GM18499 (cell line): ENCODE measurements around the gene TGM5.
"Not testable (repeated sequence)": the region's sequence is repeated elsewhere in the genome, so short reads cannot be mapped to it uniquely, and the experiment has no call there.

Experiments
- ATAC-seq: cut with Tn5 transposase; IDR thresholded peaks from one replicate; pipeline ENCODE4 v1.9.1; 2021; ENCODE audit warnings: moderate number of reproducible peaks; ENCODE audit not compliant: insufficient read depth, unreplicated experiment

The TGM5 gene

DNA sequence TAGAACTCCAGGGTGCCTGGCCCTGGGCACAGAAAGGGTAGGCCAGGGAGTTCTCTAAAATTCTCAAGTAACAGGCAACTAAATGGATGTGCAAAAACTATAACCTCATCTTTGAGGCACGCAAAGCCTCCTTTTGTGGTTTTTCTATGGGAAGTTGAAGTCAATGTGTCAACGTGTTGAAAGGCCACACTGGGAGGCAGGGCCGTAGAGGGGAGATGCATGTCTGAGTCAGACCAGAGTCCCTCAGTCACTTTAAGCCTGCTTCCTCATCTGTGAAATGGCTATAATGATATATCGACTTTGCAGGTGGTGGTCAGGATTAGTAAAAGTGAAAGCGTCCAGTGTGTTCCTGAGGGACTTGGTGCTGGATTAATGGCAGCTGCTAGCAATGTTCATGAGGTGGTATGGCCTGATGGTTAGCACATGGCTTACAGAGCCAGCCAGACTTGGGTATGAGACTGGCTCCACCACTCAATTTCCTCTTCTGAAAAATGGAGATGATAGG is 17.0 kb downstream of the TGM5 start:
- no peak for ATAC-seq

DNA sequence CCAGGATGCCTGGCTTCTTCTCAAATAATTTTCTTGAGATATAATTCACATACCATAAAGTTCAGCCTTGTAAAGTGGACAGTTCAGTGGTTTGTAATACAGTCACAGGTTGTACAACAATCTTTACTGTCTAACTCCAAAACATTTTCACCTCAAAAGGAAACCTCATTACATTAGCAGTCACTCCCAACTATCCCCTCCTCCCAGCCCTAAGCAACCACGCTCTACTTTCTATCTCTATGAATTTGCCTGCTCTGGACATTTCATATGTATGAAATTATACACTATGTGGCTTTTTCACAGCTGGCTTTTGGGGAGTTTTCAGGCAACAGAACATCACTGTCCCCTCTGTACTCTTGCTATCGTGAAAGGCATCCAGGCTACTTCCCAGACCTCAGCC is 17.5 kb downstream of the TGM5 start:
- ATAC-seq: no peak

DNA sequence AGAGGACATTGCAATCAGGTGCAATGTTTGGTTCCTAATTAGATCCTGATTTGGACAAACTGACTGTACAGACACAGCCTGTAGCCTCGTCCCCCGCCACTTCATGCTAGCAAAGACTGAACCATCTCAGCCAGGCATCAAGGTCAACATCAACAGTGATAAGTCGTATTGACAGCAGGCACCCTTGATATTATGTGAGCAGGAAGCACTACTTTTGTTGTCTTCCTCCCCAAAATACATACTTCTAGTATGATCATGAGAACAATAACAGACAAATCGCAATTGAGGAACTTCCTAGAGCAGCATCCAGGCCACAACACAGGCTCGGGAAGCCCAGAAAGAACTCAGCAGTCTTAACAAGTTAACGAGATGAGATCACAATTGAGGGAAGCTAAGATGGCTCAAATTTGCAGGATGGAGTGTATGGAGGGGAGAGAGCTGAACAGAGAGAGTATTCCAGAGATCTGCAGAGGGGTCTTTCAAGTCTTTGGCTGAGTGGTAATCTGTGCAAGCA is 20.4 kb downstream of the TGM5 start:
- no peak for ATAC-seq

DNA sequence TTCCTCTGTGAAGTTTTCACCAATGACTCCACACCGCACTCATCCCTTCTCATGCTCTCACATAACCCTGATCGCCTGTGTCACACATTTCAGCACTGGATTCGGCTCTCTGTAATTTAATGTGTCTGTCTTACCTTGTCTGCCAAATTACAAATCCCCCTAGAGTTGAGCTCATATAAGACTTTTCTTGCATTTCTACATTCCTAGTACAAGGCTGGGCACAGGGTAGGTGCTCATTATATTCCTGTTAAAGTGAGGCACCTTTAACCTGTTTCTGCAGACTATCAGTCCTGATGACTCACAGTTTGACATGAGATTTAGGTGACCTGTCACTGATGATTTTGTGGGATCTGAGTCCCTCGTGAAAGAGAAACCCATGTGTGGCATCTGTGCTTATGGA is 22.6 kb downstream of the TGM5 start:
- no peak for ATAC-seq

DNA sequence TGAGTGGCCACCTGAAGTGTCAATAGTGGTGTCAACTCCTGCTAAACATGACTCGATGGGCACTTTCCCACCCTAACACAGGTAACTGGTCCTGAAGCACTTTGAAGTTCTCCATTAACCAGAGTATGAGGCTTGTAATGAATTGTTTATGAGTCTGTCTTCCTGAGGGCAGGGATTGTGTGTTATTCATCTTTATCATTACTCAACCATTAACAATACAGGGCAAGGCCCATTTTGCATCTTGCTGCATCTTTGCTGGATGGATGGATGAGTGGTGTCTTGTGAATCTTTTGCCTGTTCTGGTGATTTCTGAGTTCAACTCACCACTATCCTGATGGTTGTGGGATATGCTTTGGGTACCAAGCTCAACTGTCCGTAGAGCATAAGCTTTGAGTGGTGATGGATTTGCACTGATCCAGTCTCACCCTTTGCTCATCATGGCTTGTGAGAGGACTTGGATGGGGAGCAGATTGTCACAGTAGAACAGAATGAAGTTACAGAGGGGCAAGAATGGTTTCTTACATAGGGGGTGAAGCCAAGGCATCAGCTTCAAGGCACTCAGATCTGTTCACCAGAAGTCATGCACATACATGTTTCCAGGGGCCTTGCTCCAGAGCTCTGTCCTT is 23.6 kb downstream of the TGM5 start:
- no peak for ATAC-seq

DNA sequence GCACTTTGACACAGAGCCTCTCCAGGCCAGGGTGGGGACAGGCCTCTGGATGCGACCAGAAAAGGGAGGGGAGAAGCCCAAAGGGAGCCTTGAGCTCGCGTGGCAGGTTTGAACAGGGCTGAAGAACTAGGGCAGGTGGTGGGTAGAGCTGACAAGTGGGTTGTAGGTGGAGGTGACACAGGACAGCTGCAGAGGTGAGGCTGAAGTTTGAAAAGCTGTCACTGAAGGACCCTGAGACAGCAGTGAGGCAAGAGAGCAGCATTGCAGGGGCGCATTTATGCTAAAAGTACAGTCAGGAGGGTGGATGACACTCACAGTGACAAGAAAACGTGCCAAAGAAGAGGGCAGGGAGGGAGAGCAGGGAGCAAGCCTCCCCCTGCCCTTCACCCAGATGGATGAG is 24.1 kb downstream of the TGM5 start:
- no peak for ATAC-seq

DNA sequence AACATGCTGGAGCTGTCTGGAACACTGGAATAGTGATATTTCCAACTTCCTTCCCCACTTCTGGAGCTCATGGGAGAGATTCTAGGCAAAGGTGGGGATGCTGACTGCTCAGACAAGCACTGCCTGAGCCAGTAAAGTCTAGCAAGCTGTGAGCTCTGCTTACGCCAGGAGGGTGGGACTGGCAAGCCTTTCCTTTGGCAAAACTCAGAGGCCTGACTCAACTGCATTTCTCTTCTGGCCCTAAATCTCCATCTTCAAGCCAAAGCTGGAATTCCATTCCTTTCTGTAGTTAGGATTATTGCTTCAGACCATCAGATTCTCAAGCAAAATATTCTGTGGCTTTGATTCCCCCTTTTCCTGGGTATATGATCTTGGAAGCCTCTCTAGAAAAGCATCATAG is 25.6 kb downstream of the TGM5 start:
- no peak for ATAC-seq

DNA sequence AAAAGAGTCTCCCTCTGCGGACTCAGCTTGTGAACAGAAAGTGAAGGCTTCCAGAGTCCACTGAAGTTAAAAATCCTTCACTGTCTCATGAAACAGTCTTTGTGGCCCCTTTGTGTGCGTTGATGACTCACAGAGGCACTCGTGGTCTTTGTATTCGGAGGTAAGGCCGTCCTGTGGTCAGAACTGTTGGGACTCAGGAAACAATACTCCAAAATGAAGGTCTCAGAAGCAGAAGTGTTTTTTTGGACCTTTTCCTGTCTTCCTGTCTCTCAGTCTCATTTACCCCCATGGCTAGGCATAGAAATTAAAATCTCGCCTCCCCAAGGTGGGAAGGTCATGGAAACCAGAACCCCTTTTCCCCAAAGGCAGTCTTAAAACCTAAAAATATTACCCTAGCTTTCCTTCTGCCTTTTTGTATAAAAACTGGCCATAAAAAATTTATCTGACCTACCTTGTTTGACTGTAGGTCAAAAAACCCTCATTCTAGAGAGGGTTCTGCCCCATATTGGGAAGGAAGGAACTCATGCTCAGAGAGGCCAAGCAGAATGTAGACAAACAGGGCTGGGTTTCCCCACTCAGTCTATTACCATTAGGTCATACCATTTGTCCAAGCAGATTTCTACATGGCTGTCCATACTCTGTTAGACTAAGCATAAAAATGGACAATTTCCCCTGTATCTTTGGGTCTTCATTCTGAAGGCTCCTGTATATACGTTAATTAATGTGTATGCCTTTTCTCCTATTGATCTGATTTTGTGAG is 26.8 kb downstream of the TGM5 start:
- ATAC-seq: no peak

DNA sequence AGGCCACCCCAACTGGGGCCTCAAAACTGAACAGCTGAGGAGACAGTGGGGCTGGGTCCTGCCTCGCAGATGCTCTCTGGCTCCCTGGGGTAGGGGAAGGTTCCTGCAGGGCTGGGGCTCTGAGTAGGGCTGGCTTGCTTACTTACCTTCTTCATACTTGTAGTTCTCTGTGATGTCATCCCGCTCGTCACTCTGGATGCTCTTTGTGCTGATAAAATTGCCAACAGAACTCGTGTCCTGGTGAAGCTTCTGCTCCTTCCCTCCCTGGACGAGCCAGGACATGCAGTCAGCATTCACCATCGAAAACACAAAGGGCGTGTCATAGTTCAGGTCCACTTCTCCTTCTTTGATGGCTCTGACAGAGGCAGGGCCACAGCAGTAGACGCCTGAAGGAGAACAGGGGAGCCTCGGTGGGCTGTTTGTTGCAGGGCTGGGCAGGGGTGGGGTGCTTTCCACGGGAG is 28.0 kb downstream of the TGM5 start:
- no peak for ATAC-seq

DNA sequence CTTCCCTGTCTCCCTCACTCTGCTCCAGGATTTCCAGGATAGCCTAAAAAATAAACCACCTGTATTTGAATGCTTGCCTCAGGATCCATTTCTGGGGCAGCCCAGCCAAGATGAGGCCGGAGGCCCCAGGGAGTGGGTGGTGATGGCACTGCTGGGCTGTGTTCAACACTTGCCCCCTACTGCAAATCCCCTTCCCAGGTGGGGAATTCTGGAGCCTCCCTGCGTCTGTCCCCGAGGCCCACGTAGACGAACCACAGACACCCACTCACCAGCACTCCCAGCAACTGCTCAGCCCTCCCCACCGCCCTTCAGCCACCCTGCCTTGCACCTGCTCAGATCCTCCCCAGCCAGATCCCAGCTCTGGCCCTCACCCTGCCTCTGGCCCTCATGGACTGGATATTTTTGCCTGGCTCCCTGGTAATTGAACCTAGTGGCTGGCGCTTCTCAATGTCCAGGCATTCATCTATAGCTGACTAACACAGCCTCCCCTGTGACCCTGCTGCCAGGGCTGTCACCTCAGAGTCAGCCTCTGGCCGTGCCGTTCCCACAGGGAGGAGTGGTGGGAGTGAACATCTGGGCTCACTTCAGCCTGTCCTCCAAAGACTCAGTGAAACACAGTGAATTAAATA is 28.8 kb downstream of the TGM5 start:
- no peak for ATAC-seq

DNA sequence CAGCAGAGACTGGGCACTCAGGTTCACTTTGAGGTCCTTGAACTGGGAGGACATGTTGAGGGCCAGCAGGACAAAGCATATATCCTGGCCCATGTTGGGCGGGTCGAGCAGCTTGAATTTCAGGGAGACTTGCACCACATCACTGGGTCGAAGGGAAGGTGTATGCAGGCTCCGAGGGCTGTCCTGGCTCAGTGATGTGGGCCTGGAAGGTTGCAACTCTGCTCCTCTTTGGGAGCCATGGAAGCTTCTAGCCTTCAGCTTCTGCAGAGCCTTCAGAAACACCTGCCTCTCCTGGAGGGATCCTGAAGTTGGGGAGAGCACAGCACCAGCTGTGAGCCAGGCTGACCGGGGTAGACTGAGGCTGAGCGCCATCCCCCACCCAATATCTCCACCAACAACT is 31.2 kb downstream of the TGM5 start:
- ATAC-seq: no peak

DNA sequence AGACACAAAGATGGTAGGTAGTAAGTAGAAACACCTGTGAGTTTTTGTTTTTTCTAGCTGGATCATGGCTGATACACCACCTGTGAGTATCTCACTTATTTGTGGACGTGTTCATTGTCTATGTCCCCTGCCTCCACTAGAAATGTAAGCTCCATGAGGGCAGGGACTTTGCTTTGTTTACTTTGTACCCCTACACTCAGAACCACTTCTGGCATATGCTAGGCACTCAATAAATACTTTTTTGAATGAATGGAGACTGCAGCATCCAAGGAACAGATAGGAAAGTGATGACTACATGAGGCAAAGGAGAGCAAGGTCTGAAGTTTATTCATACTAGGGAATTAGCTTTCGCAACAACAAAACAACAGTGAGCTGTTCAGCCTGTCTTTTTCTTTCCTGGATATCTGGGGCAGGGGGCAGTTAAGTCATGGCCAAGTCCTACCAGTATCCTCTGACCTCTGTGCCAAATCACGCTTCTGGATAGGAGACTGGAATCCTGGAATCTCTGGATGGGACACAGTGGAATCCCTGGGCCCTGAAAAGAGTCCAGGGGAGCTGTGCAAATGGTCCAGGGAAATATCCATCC is 34.3 kb downstream of the TGM5 start:
- no peak for ATAC-seq

DNA sequence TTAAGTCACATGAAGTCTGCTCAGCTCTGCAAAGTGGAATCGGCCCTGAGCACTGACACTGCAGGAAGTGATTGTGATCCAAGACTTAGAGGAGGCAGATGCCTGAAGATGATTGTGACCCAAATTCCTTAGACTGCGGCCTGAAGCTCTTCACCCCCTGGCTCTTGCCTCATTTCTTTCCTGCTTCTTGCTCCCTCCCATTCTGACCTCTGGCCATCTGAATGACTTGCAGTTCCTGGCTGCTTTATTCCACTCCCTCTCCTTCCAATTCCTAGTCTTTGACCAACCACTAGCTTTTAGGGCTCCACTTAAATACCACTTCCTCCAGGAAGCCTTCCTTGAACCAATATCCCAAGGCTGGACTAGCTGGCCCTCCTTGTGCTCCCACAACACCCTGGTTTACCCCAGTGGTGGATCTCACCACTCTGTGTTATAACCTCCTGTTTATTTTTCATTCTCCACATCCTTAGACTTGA is 36.0 kb downstream of the TGM5 start:
- no peak for ATAC-seq

DNA sequence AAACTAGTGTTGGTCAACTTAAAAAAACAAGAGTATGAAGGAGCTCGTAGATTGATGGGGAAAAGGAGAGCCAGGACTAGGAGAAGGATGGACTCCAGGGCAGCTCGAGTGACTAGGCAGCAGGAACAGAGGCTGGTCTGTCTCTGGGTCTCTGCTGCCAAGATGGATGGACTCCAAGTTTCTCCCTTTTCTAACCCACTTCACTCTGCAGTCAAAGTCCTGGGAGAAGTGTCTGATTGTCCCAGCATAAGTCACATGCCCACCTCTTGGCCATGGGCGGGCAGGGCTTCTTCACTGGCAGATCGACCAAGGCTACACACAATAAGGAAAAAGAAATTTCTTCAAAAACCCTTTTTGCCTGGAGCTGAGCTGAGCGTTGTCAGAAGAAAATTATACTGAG is 36.8 kb downstream of the TGM5 start:
- no peak for ATAC-seq

DNA sequence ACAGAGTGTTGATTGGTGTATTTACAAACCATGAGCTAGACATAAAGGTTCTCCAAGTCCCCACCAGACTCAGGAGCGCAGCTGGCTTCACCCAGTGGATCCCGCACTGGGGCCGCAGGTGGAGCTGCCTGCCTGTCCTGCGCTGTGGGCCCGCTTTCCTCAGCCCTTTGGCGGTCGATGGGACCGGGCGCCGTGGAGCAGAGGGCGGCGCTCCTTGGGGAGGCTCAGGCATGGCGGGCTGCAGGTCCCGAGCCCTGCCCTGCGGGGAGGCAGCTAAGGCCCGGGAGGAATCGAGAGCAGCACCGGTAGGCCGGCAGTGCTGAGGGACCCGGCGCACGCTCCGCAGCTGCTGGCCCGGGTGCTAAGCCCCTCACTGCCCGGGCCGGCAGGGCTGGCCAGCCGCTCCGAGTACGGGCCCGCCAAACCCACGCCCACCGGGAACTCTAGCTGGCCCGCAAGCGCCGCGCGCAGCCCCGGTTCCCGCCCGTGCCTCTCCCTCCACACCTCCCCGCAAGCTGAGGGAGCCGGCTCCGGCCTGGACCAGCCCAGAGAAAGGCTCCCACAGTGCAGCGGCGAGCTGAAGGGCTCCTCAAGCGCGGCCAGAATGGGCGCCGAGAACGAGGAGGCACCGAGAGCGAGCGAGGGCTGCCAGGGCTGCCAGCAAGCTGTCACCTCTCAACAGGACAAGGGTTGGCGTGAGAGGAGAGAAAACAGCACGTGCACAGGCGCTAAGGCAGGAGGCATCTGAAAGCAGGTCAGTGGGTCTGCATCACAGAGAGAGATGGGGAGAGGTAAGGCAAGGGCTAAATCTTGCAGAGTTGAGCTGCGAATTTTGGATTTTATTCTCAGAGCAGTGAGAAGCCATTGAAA is 40.1 kb downstream of the TGM5 start:
- ATAC-seq: no peak

DNA sequence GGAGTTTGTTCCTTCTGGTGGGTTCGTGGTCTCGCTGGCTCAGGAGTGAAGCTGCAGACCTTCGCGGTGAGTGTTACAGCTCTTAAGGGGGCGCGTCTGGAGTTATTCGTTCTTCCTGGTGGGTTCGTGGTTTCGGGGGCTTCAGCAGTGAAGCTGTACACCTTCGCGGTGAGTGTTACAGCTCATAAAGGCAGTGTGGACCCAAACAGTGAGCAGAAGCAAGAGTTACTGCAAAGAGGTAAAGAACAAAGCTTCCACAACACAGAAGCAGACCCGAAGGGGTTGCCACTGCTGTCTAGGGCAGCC is 40.8 kb downstream of the TGM5 start:
- ATAC-seq: not testable (repeated sequence)

DNA sequence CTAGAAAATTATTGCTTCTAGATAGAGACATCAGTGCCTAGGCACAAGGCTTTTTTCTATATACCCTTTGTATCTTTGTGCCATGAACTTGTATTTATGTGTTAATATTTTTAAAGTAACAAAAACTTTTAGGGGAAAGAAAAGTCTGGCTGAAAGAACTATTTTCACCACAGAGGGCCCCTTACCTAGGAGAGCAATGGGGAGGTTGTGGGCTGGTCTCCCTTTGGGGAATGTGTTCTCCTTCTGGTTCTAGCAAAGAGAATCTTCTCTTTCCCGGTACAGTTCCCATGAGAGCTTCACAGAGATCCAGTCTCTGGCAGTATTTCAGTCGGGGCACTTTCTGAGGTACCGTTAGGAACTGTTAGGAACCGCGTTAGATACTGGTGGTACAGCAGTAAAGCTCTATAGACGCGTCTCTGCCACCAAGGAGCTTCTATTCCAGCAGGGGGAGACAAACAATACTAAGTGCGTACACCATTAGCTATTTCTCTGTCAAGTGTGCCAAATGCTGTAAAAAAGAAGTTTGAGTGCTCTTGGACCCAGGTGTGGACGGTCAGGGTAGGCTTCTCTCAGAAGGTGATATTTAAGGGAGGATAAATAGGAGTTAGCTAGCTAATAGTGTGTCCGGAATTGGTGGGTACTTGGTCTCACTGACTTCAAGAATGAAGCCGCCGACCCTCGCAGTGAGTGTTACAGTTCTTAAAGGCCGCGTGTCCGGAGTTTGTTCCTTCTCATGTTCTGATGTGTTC is 41.4 kb downstream of the TGM5 start:
- no peak for ATAC-seq

DNA sequence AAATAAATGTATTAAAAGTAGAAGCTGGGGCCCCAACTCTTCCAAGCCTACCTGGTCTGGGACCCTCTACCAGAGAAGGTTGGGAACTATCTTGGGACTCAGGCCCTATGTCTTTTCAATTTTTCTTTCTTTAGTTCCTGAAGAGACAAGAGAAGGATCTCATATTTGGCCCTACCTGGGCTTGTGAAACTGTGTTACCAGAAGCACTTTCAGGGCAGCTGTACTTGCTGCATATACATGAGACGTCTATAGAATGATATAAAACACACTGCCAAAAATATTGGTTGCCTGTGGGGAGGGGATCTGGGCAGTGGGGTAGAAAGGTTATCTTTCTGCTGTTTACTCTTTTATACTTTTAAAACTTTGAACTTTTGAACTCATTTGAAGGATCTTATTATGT is 45.3 kb downstream of the TGM5 start:
- no peak for ATAC-seq

DNA sequence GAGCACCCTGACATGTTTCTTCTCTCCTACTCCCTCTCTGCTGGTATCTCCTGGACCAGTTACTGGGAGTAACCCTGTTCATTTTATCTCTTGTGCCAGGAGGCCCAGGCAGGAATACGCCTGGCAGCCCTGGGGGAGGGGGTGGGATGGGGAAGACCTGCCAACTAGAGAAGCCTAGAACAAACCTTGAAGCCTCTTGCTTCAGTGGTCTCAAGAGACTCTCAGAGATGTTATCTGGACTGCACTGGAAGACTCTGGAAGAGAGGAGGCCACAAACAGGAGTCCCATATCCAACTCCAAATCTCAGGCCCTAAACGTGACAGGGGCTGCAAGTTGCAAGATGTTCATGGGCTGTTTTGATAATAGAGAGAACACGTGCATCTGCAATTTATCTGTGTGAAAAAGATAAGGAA is 45.7 kb downstream of the TGM5 start, which contains the start of gene EPB42:
TSS of gene EPB42 (minus strand) at position 28 of the 413 bp plus-strand sequence. CDS start 193 bp downstream, outside the sequence.
- no peak for ATAC-seq
